GM12878 (cell line): ENCODE results near the gene LMTK3. TPM values are rescaled to one million over a fixed set of nuclear protein-coding genes. Genes with fewer than 3 reads are reported as not detected.

Source experiments
- CREM ChIP-seq: IDR thresholded peaks from 2 replicates; pipeline ENCODE4 v1.6.1; 2014; ENCODE audit warnings: antibody characterized with exemption, low read depth
- EED ChIP-seq: sonication (generic); IDR thresholded peaks from 2 replicates; pipeline ENCODE4 v1.6.1; 2016; ENCODE audit warnings: antibody characterized with exemption, low read depth
- NR2C1 ChIP-seq: fragments of 450-650 bp; IDR thresholded peaks from 2 replicates; pipeline ENCODE4 v1.6.1; 2017; ENCODE audit warnings: antibody characterized with exemption, mild to moderate bottlenecking, moderate library complexity
- NRF1 ChIP-seq: conservative IDR thresholded peaks from 2 replicates; pipeline ENCODE4 v1.6.1; 2011; ENCODE audit warnings: mild to moderate bottlenecking, low read depth, low read length, improper control_type of control experiment
- PAX5 ChIP-seq: IDR thresholded peaks from 2 replicates; pipeline ENCODE4 v1.6.1; 2011; ENCODE audit warnings: low read depth, low read length, borderline replicate concordance
- RBBP5 ChIP-seq: fragments of 200-600 bp; sonication (generic); conservative IDR thresholded peaks from 2 replicates; pipeline ENCODE4 v1.6.1; 2016
- RELB ChIP-seq: fragments of 450-650 bp; IDR thresholded peaks from 2 replicates; pipeline ENCODE4 v1.6.1; 2017; ENCODE audit warnings: low read depth, mild to moderate bottlenecking, moderate library complexity
- SPI1 ChIP-seq: IDR thresholded peaks from 2 replicates; pipeline ENCODE4 v1.6.1; 2011; ENCODE audit warnings: low read depth, mild to moderate bottlenecking, low read length, moderate library complexity, borderline replicate concordance; ENCODE audit not compliant: insufficient read depth
- TCF12 ChIP-seq: IDR thresholded peaks from 2 replicates; pipeline ENCODE4 v1.6.1; 2011; ENCODE audit warnings: low read depth, mild to moderate bottlenecking, low read length
- TCF3 ChIP-seq: IDR thresholded peaks from 2 replicates; pipeline ENCODE4 v1.6.1; 2012; ENCODE audit warnings: low read depth, mild to moderate bottlenecking, low read length, borderline replicate concordance; ENCODE audit not compliant: insufficient read depth
- USF2 ChIP-seq: IDR thresholded peaks from 2 replicates; pipeline ENCODE4 v1.6.1; 2011; ENCODE audit warnings: low read depth, low read length, improper control_type of control experiment, borderline replicate concordance
- ZBTB4 ChIP-seq: fragments of 450-650 bp; formaldehyde crosslinking; IDR thresholded peaks from 2 replicates; pipeline ENCODE4 v1.4.0; 2022; ENCODE audit warnings: mild to moderate bottlenecking, moderate library complexity
- polyA plus RNA-seq, 11 experiments: library from polyadenylated mRNA; depleted of rRNA in 4 of 11; unstranded in 6 of 11; stranded (reverse) in 5 of 11; fragments of >200 nt; fragmentation: Nextera tagmentation in 4 of 11; fragmentation: Illumina TruSeq in 1 of 11; extraction: Ambion mirVana in 4 of 11; extraction: Trizol in 1 of 11; gene quantifications; 1 replicate in 1 of 11; 2 replicates in 10 of 11; pipeline versions ENCODE4 v1.2.1 to v1.2.3, GENCODE V29; 2011 to 2016; ENCODE audit warnings: inconsistent platforms in 2 of 11, missing spikeins in 2 of 11, low read depth in 1 of 11
- total RNA-seq, 4 experiments: library from RNA; depleted of rRNA in 3 of 4; stranded (reverse); fragments of >200 nt in 3 of 4; fragmentation: Illumina TruSeq in 1 of 4; extraction: Trizol in 1 of 4; gene quantifications; 2 replicates each; pipeline versions ENCODE4 v1.2.1 to v1.2.3, GENCODE V29; 2013 to 2021
- TF ChIP-seq, protein P1 (sequence below): fragments of 450-650 bp; IDR thresholded peaks from 2 replicates; pipeline ENCODE4 v1.6.1; 2017; ENCODE audit warnings: mild to moderate bottlenecking

LMTK3 gene
- total and polyA plus RNA-seq, 10 of the 15 experiments (the other 5 are each of a cell fraction or from before 2014, with no cell fraction given) = under 0.01 to 0.28 (median 0.04) TPM; not detected in 3

GRCh38 chr19:48490981-48491792, 20.4 kb downstream of the LMTK3 start (continued):
- TF ChIP-seq RELB (no peak), EED (no peak), CREM (0 out of 2 replicates have a peak, but pooled peaks have one; percentile 14), NRF1 (no peak), PAX5 (no peak), RBBP5 (no peak), TCF12 (peak; percentile 94), ZBTB4 (CRISPR knock-in tag) (no peak), USF2 (no peak), NR2C1 (no peak), TCF3 (peak; percentile 52; the same call in 1 of the 2 replicates), SPI1 (no peak)
- TF ChIP-seq, protein P1, sequence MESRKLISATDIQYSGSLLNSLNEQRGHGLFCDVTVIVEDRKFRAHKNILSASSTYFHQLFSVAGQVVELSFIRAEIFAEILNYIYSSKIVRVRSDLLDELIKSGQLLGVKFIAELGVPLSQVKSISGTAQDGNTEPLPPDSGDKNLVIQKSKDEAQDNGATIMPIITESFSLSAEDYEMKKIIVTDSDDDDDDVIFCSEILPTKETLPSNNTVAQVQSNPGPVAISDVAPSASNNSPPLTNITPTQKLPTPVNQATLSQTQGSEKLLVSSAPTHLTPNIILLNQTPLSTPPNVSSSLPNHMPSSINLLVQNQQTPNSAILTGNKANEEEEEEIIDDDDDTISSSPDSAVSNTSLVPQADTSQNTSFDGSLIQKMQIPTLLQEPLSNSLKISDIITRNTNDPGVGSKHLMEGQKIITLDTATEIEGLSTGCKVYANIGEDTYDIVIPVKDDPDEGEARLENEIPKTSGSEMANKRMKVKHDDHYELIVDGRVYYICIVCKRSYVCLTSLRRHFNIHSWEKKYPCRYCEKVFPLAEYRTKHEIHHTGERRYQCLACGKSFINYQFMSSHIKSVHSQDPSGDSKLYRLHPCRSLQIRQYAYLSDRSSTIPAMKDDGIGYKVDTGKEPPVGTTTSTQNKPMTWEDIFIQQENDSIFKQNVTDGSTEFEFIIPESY = no peak
